Natural killer cell treated with Interleukin-12 subunit alpha and Interleukin-12 subunit beta and Interleukin-15 and Interleukin-18, amount 100 ng/mL, for 72 hours (primary cell): ENCODE data around the gene SCUBE3. TPM values are rescaled to one million over a fixed set of nuclear protein-coding genes. Genes with fewer than 3 reads are reported as not detected.

Experiments used
- ATAC-seq, 2 donors: fragments of 150-1000 bp; cut with Tn5 transposase in 1 of 2; sonication (Bioruptor Pico), chemical (Tn5 transposase) in 1 of 2; 2 replicates each; pipeline ENCODE4 v1.10.0; 2021
- DNase-seq: peaks from one replicate; pipeline ENCODE4 v3.0.0; 2022; ENCODE audit warnings: low spot score
- H3K27ac Mint-ChIP-seq, 2 donors: 1 replicate in 1 of 2; 2 replicates in 1 of 2; pipeline ENCODE4 v1.8.0; 2022; ENCODE audit warnings: mixed read lengths in 2 of 2, mild to moderate bottlenecking in 1 of 2, moderate library complexity in 1 of 2
- H3K27me3 Mint-ChIP-seq, 2 donors: 1 replicate in 1 of 2; 2 replicates in 1 of 2; pipeline ENCODE4 v1.8.0; 2022; ENCODE audit warnings: mixed read lengths in 2 of 2
- H3K36me3 Mint-ChIP-seq: one replicate; pipeline ENCODE4 v1.8.0; 2022; ENCODE audit warnings: mixed read lengths
- H3K4me1 Mint-ChIP-seq, 2 donors: 1 replicate in 1 of 2; 2 replicates in 1 of 2; pipeline ENCODE4 v1.8.0; 2022; ENCODE audit warnings: low read depth in 2 of 2, mixed read lengths in 2 of 2, mild to moderate bottlenecking in 1 of 2
- H3K4me3 Mint-ChIP-seq: one replicate; pipeline ENCODE4 v1.8.0; 2022; ENCODE audit warnings: mixed read lengths
- H3K9me3 Mint-ChIP-seq: 2 replicates; pipeline ENCODE4 v1.8.0; 2022; ENCODE audit warnings: mixed read lengths
- total RNA-seq, 2 donors: library from RNA; stranded (reverse); gene quantifications; one replicate each; pipeline ENCODE4 v1.2.3, GENCODE V29; 2022

The SCUBE3 gene
- under 1 TPM in 1 of 2 donors, not detected in 1; 0.14 TPM for total RNA-seq

GRCh38 chr6:35213824-35214756, at the start of gene SCUBE3:
SCUBE3 (plus strand) TSS chr6:35213956; CDS start chr6:35214419, 463 bp downstream.
- H3K27ac Mint-ChIP-seq = no peak within 1 kb of the TSS
- H3K9me3 Mint-ChIP-seq = no peaks in the 10 kb centered on the region
- peak; percentile 26 to 57 for ATAC-seq
- peak within 1 kb of the TSS; percentile 85 for H3K4me3 Mint-ChIP-seq
- no peak for DNase-seq
- no peaks in the 10 kb centered on the region for H3K36me3 Mint-ChIP-seq
- H3K27me3 Mint-ChIP-seq = peaks cover 41 to 72% of the 10 kb centered on the region in 2 donors
- H3K4me1 Mint-ChIP-seq = peaks cover 5 to 7% of the 10 kb centered on the region in 2 donors

- H3K9me3 Mint-ChIP-seq = peaks cover 1% of the 10 kb centered on the region
- ATAC-seq (no peak), DNase-seq (no peak)
- peaks cover under 1% of the 10 kb centered on the region for H3K36me3 Mint-ChIP-seq
- H3K27me3 Mint-ChIP-seq = peaks cover 14 to 19% of the 10 kb centered on the region in 2 donors
- peaks cover under 1 to 2% of the 10 kb centered on the region in 2 donors for H3K4me1 Mint-ChIP-seq
- H3K4me3 Mint-ChIP-seq = no peak overlapping the region
- no peak overlapping the region for H3K27ac Mint-ChIP-seq
These were observed 49.5 kb upstream of the SCUBE3 start for GRCh38 chr6:35164277-35164676.

GRCh38 chr6:35164868-35165267, 48.9 kb upstream of the SCUBE3 start:
- DNase-seq = no peak
- H3K27me3 Mint-ChIP-seq = peaks cover 14 to 18% of the 10 kb centered on the region in 2 donors

GRCh38 chr6:35165630-35166071, 48.1 kb upstream of the SCUBE3 start:
- Mint-ChIP-seq H3K9me3 (peaks cover 6% of the 10 kb centered on the region), H3K4me1 (peaks cover 6 to 8% of the 10 kb centered on the region in 2 donors), H3K4me3 (no peak overlapping the region), H3K27me3 (peaks cover 14 to 17% of the 10 kb centered on the region in 2 donors), H3K36me3 (peaks cover 4% of the 10 kb centered on the region), H3K27ac (no peak overlapping the region)
- ATAC-seq (no peak), DNase-seq (no peak)

More at GRCh38 chr6:35164868-35165267, 48.9 kb upstream of the SCUBE3 start:
- Mint-ChIP-seq H3K4me3 (no peak overlapping the region), H3K36me3 (peaks cover 4% of the 10 kb centered on the region), H3K4me1 (peaks cover 5 to 6% of the 10 kb centered on the region in 2 donors), H3K9me3 (peaks cover 6% of the 10 kb centered on the region), H3K27ac (no peak overlapping the region)
- ATAC-seq = no peak

GRCh38 chr6:35166116-35166515, 47.6 kb upstream of the SCUBE3 start:
- H3K4me1 Mint-ChIP-seq = peaks cover 6 to 11% of the 10 kb centered on the region in 2 donors
- H3K27ac Mint-ChIP-seq = no peak overlapping the region
- no peak for DNase-seq

GRCh38 chr6:35166520-35166919, 47.2 kb upstream of the SCUBE3 start:
- no peak for ATAC-seq
- H3K4me3 Mint-ChIP-seq = no peak overlapping the region
- no peak overlapping the region for H3K27ac Mint-ChIP-seq
- no peak for DNase-seq
- H3K27me3 Mint-ChIP-seq = peaks cover 14 to 17% of the 10 kb centered on the region in 2 donors
- H3K9me3 Mint-ChIP-seq = peaks cover 6% of the 10 kb centered on the region
- H3K36me3 Mint-ChIP-seq = peaks cover 4% of the 10 kb centered on the region
- H3K4me1 Mint-ChIP-seq = peaks cover 6 to 11% of the 10 kb centered on the region in 2 donors

More at GRCh38 chr6:35166116-35166515, 47.6 kb upstream of the SCUBE3 start:
- peaks cover 14 to 17% of the 10 kb centered on the region in 2 donors for H3K27me3 Mint-ChIP-seq
- no peak overlapping the region for H3K4me3 Mint-ChIP-seq
- peaks cover 6% of the 10 kb centered on the region for H3K9me3 Mint-ChIP-seq
- ATAC-seq = no peak
- H3K36me3 Mint-ChIP-seq = peaks cover 4% of the 10 kb centered on the region

GRCh38 chr6:35167505-35167904, 46.3 kb upstream of the SCUBE3 start:
- H3K27me3 Mint-ChIP-seq = peaks cover 14 to 17% of the 10 kb centered on the region in 2 donors
- H3K27ac Mint-ChIP-seq = no peak overlapping the region
- H3K4me1 Mint-ChIP-seq = peaks cover 6 to 11% of the 10 kb centered on the region in 2 donors
- peaks cover 6% of the 10 kb centered on the region for H3K9me3 Mint-ChIP-seq
- H3K4me3 Mint-ChIP-seq = no peak overlapping the region
- peaks cover 4% of the 10 kb centered on the region for H3K36me3 Mint-ChIP-seq
- DNase-seq (no peak), ATAC-seq (no peak)

GRCh38 chr6:35168461-35168861, 45.3 kb upstream of the SCUBE3 start:
- Mint-ChIP-seq H3K27ac (no peak overlapping the region), H3K27me3 (peaks cover 9 to 14% of the 10 kb centered on the region in 2 donors), H3K4me1 (peaks cover 6 to 11% of the 10 kb centered on the region in 2 donors), H3K36me3 (peaks cover 4% of the 10 kb centered on the region), H3K9me3 (peaks cover 6% of the 10 kb centered on the region), H3K4me3 (no peak overlapping the region)
- no peak for ATAC-seq
- no peak for DNase-seq

GRCh38 chr6:35170166-35170565, 43.6 kb upstream of the SCUBE3 start:
- DNase-seq = no peak
- Mint-ChIP-seq H3K9me3 (peaks cover 6% of the 10 kb centered on the region), H3K36me3 (peaks cover 4% of the 10 kb centered on the region), H3K4me1 (peaks cover 6 to 11% of the 10 kb centered on the region in 2 donors), H3K27me3 (peaks cover 0 to 13% of the 10 kb centered on the region in 2 donors), H3K4me3 (no peak overlapping the region), H3K27ac (no peak overlapping the region)
- no peak for ATAC-seq

GRCh38 chr6:35170891-35171290, 42.9 kb upstream of the SCUBE3 start:
- DNase-seq (no peak), ATAC-seq (no peak)
- Mint-ChIP-seq H3K9me3 (peaks cover 6% of the 10 kb centered on the region), H3K27ac (no peak overlapping the region), H3K36me3 (peaks cover 4% of the 10 kb centered on the region), H3K27me3 (peaks cover 0 to 11% of the 10 kb centered on the region in 2 donors), H3K4me1 (peaks cover 6 to 11% of the 10 kb centered on the region in 2 donors), H3K4me3 (no peak overlapping the region)

GRCh38 chr6:35173044-35173426, 40.7 kb upstream of the SCUBE3 start:
- DNase-seq (no peak), ATAC-seq (no peak)
- peaks cover 0 to 21% of the 10 kb centered on the region in 2 donors for H3K27me3 Mint-ChIP-seq
- H3K9me3 Mint-ChIP-seq = peaks cover 6% of the 10 kb centered on the region
- H3K27ac Mint-ChIP-seq = no peak overlapping the region
- H3K4me1 Mint-ChIP-seq = peaks cover 6 to 11% of the 10 kb centered on the region in 2 donors
- H3K4me3 Mint-ChIP-seq = no peak overlapping the region
- peaks cover 4% of the 10 kb centered on the region for H3K36me3 Mint-ChIP-seq

- H3K9me3 Mint-ChIP-seq = peaks cover 6% of the 10 kb centered on the region
- H3K4me3 Mint-ChIP-seq = no peak overlapping the region
- H3K27me3 Mint-ChIP-seq = peaks cover 0 to 18% of the 10 kb centered on the region in 2 donors
- H3K4me1 Mint-ChIP-seq = peaks cover 6 to 11% of the 10 kb centered on the region in 2 donors
- no peak overlapping the region for H3K27ac Mint-ChIP-seq
- peaks cover 4% of the 10 kb centered on the region for H3K36me3 Mint-ChIP-seq
- peak in 1 of 2 donors; percentile 25 for ATAC-seq
- no peak for DNase-seq
These were observed 40.2 kb upstream of the SCUBE3 start for GRCh38 chr6:35173427-35174087.

GRCh38 chr6:35174088-35174434, 39.7 kb upstream of the SCUBE3 start:
- Mint-ChIP-seq H3K4me3 (no peak overlapping the region), H3K27ac (no peak overlapping the region), H3K36me3 (peaks cover 4% of the 10 kb centered on the region), H3K4me1 (peaks cover 6 to 11% of the 10 kb centered on the region in 2 donors), H3K9me3 (peaks cover 6% of the 10 kb centered on the region), H3K27me3 (peaks cover 0 to 18% of the 10 kb centered on the region in 2 donors)
- no peak for ATAC-seq
- DNase-seq = no peak
